ENCODE data around the gene GAL.

The GAL gene

GRCh38 chr11:68653486-68654430 is 30.6 kb upstream of the GAL start:
- Mint-ChIP-seq H3K4me3 (no peak overlapping the region), H3K27ac (no peak overlapping the region), H3K9me3 (no peaks in the 10 kb centered on the region), H3K36me3 (ENCODE audit: low read depth) (no peaks in the 10 kb centered on the region), H3K4me1 (ENCODE audit: low read depth) (no peaks in the 10 kb centered on the region), H3K27me3 (ENCODE audit: low read depth) (peaks cover 5% of the 10 kb centered on the region)

GRCh38 chr11:68654978-68655377 is 29.4 kb upstream of the GAL start:
- H3K27me3 Mint-ChIP-seq (ENCODE audit: low read depth) = no peaks in the 10 kb centered on the region

GRCh38 chr11:68655406-68655805 is 28.9 kb upstream of the GAL start:
- Mint-ChIP-seq H3K27me3 (ENCODE audit: low read depth) (no peaks in the 10 kb centered on the region), H3K4me1 (ENCODE audit: low read depth) (no peaks in the 10 kb centered on the region), H3K9me3 (no peaks in the 10 kb centered on the region), H3K4me3 (no peak overlapping the region), H3K27ac (no peak overlapping the region), H3K36me3 (ENCODE audit: low read depth) (no peaks in the 10 kb centered on the region)

More at GRCh38 chr11:68654978-68655377, 29.4 kb upstream of the GAL start:
- Mint-ChIP-seq H3K36me3 (ENCODE audit: low read depth) (no peaks in the 10 kb centered on the region), H3K27ac (no peak overlapping the region), H3K4me1 (ENCODE audit: low read depth) (no peaks in the 10 kb centered on the region), H3K4me3 (no peak overlapping the region), H3K9me3 (no peaks in the 10 kb centered on the region)

GRCh38 chr11:68655806-68656205 is 28.5 kb upstream of the GAL start:
- H3K36me3 Mint-ChIP-seq (ENCODE audit: low read depth) = no peaks in the 10 kb centered on the region
- no peak overlapping the region for H3K4me3 Mint-ChIP-seq
- no peaks in the 10 kb centered on the region for H3K4me1 Mint-ChIP-seq (ENCODE audit: low read depth)
- H3K27ac Mint-ChIP-seq = no peak overlapping the region
- H3K27me3 Mint-ChIP-seq (ENCODE audit: low read depth) = no peaks in the 10 kb centered on the region
- no peaks in the 10 kb centered on the region for H3K9me3 Mint-ChIP-seq

GRCh38 chr11:68657021-68657780 is 27.1 kb upstream of the GAL start:
- no peaks in the 10 kb centered on the region for H3K27me3 Mint-ChIP-seq (ENCODE audit: low read depth)

GRCh38 chr11:68658097-68658496 is 26.2 kb upstream of the GAL start:
- H3K9me3 Mint-ChIP-seq = no peaks in the 10 kb centered on the region
- no peak overlapping the region for H3K27ac Mint-ChIP-seq
- H3K4me1 Mint-ChIP-seq (ENCODE audit: low read depth) = no peaks in the 10 kb centered on the region
- H3K36me3 Mint-ChIP-seq (ENCODE audit: low read depth) = no peaks in the 10 kb centered on the region
- H3K27me3 Mint-ChIP-seq (ENCODE audit: low read depth) = no peaks in the 10 kb centered on the region
- no peak overlapping the region for H3K4me3 Mint-ChIP-seq

More at GRCh38 chr11:68657021-68657780, 27.1 kb upstream of the GAL start:
- Mint-ChIP-seq H3K4me1 (ENCODE audit: low read depth) (no peaks in the 10 kb centered on the region), H3K36me3 (ENCODE audit: low read depth) (no peaks in the 10 kb centered on the region), H3K9me3 (no peaks in the 10 kb centered on the region), H3K27ac (no peak overlapping the region), H3K4me3 (no peak overlapping the region)

GRCh38 chr11:68658661-68659060 is 25.7 kb upstream of the GAL start:
- no peak overlapping the region for H3K27ac Mint-ChIP-seq
- no peaks in the 10 kb centered on the region for H3K36me3 Mint-ChIP-seq (ENCODE audit: low read depth)
- H3K4me1 Mint-ChIP-seq (ENCODE audit: low read depth) = no peaks in the 10 kb centered on the region
- H3K27me3 Mint-ChIP-seq (ENCODE audit: low read depth) = no peaks in the 10 kb centered on the region
- no peak overlapping the region for H3K4me3 Mint-ChIP-seq
- no peaks in the 10 kb centered on the region for H3K9me3 Mint-ChIP-seq

GRCh38 chr11:68659158-68659921 is 25.0 kb upstream of the GAL start:
- Mint-ChIP-seq H3K27ac (no peak overlapping the region), H3K4me1 (ENCODE audit: low read depth) (no peaks in the 10 kb centered on the region), H3K9me3 (no peaks in the 10 kb centered on the region), H3K4me3 (no peak overlapping the region), H3K27me3 (ENCODE audit: low read depth) (no peaks in the 10 kb centered on the region), H3K36me3 (ENCODE audit: low read depth) (no peaks in the 10 kb centered on the region)

GRCh38 chr11:68660066-68660810 is 24.1 kb upstream of the GAL start:
- Mint-ChIP-seq H3K4me3 (no peak overlapping the region), H3K9me3 (no peaks in the 10 kb centered on the region), H3K4me1 (ENCODE audit: low read depth) (no peaks in the 10 kb centered on the region), H3K36me3 (ENCODE audit: low read depth) (no peaks in the 10 kb centered on the region), H3K27me3 (ENCODE audit: low read depth) (no peaks in the 10 kb centered on the region), H3K27ac (no peak overlapping the region)

- no peaks in the 10 kb centered on the region for H3K27me3 Mint-ChIP-seq (ENCODE audit: low read depth)
- H3K36me3 Mint-ChIP-seq (ENCODE audit: low read depth) = no peaks in the 10 kb centered on the region
- H3K4me1 Mint-ChIP-seq (ENCODE audit: low read depth) = no peaks in the 10 kb centered on the region
- H3K27ac Mint-ChIP-seq = no peak overlapping the region
- H3K9me3 Mint-ChIP-seq = no peaks in the 10 kb centered on the region
- H3K4me3 Mint-ChIP-seq = no peak overlapping the region
Measured at GRCh38 chr11:68661014-68661413, 23.3 kb upstream of the GAL start.

GRCh38 chr11:68661697-68662603 is 22.4 kb upstream of the GAL start:
- Mint-ChIP-seq H3K36me3 (ENCODE audit: low read depth) (no peaks in the 10 kb centered on the region), H3K9me3 (no peaks in the 10 kb centered on the region), H3K27ac (no peak overlapping the region), H3K4me3 (no peak overlapping the region), H3K27me3 (ENCODE audit: low read depth) (no peaks in the 10 kb centered on the region), H3K4me1 (ENCODE audit: low read depth) (no peaks in the 10 kb centered on the region)

- H3K4me3 Mint-ChIP-seq = no peak overlapping the region
- H3K36me3 Mint-ChIP-seq (ENCODE audit: low read depth) = no peaks in the 10 kb centered on the region
- no peaks in the 10 kb centered on the region for H3K27me3 Mint-ChIP-seq (ENCODE audit: low read depth)
- H3K4me1 Mint-ChIP-seq (ENCODE audit: low read depth) = no peaks in the 10 kb centered on the region
- H3K9me3 Mint-ChIP-seq = no peaks in the 10 kb centered on the region
- no peak overlapping the region for H3K27ac Mint-ChIP-seq
Measured at GRCh38 chr11:68663482-68664010, 20.8 kb upstream of the GAL start.

- no peaks in the 10 kb centered on the region for H3K4me1 Mint-ChIP-seq (ENCODE audit: low read depth)
Measured at GRCh38 chr11:68664141-68664540, 20.2 kb upstream of the GAL start.

More at GRCh38 chr11:68664141-68664540, 20.2 kb upstream of the GAL start:
- Mint-ChIP-seq H3K27ac (no peak overlapping the region), H3K4me3 (no peak overlapping the region), H3K27me3 (ENCODE audit: low read depth) (no peaks in the 10 kb centered on the region), H3K36me3 (ENCODE audit: low read depth) (no peaks in the 10 kb centered on the region), H3K9me3 (no peaks in the 10 kb centered on the region)
